NB4 (cell line): ENCODE results near the gene UPF1.
A peak's percentile ranks its signal among the peaks of the same experiment; 100 is the strongest.

Experiments used
- DNase-seq: peaks from one replicate; pipeline ENCODE4 v3.0.0; 2010; ENCODE audit warnings: low read depth
- H3K4me3 ChIP-seq: one replicate; pipeline ENCODE4 v1.5.1; 2011; ENCODE audit warnings: mild to moderate bottlenecking, low read depth, low read length, moderate library complexity
- MYC ChIP-seq: IDR thresholded peaks from 2 replicates; pipeline ENCODE4 v1.6.1; 2011; ENCODE audit warnings: low read depth, low read length
- POLR2A ChIP-seq: IDR thresholded peaks from 2 replicates; pipeline ENCODE4 v1.6.1; 2011; ENCODE audit warnings: mild to moderate bottlenecking; ENCODE audit not compliant: insufficient read length; ENCODE audit errors: extremely low read depth
- TF ChIP-seq, protein P1 (sequence below): IDR thresholded peaks from 2 replicates; pipeline ENCODE4 v1.6.1; 2011; ENCODE audit warnings: low read depth, low read length
- TF ChIP-seq, protein P2 (sequence below): IDR thresholded peaks from one replicate; pipeline ENCODE4 v1.5.1; 2012; ENCODE audit warnings: low read depth, low read length

Gene UPF1

DNA sequence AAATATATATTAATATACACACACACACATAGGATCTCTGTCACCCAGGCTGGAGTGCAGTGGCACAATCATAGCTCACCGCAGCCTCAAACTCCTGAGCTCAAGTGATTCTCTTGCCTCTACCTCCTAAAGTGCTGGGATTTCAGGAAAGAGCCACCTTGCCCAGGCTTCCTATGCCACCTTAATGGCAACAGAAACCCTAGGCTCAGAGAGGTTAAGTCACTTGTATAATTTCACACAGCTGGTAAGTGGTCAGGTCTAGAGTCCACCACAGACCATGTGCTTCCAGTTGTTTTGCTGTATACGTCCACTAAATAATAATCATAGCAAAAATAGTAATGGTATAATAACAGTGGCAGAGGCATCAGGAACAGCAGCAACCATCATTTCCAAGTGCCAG is 1.3 kb upstream of the UPF1 start:
- TF ChIP-seq, protein P1, sequence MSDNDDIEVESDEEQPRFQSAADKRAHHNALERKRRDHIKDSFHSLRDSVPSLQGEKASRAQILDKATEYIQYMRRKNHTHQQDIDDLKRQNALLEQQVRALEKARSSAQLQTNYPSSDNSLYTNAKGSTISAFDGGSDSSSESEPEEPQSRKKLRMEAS, result no peak
- TF ChIP-seq POLR2A (no peak), MYC (no peak)
- TF ChIP-seq, protein P2, sequence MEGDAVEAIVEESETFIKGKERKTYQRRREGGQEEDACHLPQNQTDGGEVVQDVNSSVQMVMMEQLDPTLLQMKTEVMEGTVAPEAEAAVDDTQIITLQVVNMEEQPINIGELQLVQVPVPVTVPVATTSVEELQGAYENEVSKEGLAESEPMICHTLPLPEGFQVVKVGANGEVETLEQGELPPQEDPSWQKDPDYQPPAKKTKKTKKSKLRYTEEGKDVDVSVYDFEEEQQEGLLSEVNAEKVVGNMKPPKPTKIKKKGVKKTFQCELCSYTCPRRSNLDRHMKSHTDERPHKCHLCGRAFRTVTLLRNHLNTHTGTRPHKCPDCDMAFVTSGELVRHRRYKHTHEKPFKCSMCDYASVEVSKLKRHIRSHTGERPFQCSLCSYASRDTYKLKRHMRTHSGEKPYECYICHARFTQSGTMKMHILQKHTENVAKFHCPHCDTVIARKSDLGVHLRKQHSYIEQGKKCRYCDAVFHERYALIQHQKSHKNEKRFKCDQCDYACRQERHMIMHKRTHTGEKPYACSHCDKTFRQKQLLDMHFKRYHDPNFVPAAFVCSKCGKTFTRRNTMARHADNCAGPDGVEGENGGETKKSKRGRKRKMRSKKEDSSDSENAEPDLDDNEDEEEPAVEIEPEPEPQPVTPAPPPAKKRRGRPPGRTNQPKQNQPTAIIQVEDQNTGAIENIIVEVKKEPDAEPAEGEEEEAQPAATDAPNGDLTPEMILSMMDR, result no peak
- H3K4me3 ChIP-seq, result no peak overlapping the region
- DNase-seq, result no peak

DNA sequence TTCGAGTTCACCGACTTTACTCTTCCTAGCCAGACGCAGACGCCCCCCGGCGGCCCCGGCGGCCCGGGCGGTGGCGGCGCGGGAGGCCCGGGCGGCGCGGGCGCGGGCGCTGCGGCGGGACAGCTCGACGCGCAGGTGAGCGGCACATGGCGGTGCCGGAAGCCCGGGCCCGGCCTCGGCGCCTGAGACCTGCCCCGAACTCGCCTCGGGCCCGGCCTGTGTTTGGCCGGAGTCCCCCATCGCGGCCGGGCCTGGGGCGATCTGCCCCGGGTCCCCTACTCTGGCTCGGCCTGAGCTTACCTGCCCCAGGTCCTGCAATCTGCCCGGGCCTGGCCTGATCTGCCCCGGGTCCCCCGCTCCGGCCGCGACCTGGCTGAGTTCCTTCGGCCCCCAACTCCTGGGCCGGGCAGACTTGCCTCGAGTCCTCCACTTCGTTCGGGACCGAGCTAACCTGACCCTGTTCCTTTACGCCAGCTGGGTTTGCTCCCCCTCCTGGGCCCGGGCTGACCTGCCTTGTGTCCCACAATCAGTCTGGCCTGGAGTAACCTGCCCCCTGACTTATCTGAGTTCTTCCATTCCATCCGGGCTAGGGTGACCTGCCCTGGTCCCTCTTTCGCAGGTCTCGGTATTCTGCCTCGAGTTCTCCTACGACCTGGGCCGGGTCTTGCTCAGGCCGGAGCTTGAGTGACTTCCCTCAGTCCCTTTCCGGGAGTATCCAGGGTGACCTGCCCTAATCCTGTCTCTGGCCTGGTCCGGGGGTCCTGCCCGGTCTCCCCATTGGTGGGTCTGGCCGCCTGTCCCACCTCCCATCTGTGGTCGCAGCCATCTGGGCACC is 764 bp downstream of the UPF1 start:
- TF ChIP-seq, protein P2, result peak; percentile 12
- no peak for TF ChIP-seq MYC
- peak overlapping the region; percentile 94 for H3K4me3 ChIP-seq
- DNase-seq, result peak; percentile 47

DNA sequence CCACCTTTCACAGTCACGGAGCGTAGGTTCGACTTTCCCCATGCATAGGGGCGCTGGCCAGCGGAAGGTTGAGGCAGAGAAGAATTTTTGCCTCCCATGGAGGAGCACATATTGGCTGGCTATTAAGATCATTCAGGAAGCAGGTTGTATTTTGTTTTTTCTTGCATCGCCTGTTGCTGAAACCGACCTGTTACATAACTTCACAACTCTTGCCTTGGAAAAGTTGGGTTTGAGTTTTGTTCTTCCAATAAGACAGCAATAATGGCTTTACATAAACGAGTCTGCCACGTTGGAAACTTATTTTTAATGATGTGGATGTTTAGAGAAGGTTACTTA is 1.4 kb downstream of the UPF1 start:
- peak; percentile 28 for DNase-seq
- H3K4me3 ChIP-seq, result peak overlapping the region; percentile 94
- TF ChIP-seq MYC, result 0 out of 2 replicates have a peak, but pooled peaks have one; percentile 9
- no peak for TF ChIP-seq POLR2A
- TF ChIP-seq, protein P2, result no peak
- TF ChIP-seq, protein P1, result no peak

DNA sequence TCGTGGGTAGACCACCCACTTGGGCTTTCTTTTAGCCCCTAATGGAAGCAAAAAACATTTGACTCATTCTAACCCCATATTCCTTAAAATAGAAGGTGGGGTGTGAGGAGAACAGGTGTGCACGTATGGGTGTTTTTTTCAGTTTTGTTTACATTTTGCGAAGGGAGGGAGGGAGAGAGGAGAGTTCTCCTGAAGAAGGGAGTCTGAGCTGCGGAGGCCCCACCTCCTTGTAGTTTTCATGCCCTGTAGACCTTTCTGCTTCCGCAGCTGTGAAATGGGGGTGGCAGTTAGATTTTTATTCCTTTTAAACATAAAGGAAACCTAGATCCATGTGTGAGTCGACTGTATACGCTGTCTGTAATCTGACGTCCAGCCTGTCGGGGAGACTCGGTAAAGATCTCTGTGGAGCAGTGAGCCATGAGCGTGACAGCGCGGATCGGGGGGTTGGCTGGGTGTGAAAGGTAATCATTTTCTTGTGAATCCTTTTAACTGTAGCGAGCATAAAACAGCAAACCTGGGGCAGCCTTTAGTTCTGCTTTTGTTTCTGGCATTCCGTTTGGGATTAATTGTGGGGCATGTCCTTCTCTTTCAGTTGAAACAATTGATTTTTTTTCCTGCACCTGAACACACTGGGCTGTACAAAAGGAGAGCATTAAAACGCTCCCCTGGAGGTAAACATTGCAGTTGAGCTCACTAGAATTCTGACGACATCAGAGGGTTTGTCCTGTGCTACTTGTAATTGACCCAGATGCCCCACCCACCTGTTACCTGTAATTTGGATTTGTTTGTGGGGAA is 2.3 kb downstream of the UPF1 start:
- no peak for DNase-seq
- TF ChIP-seq, protein P2, result no peak
- TF ChIP-seq MYC (no peak), POLR2A (no peak)
- peak overlapping the region; percentile 94 for H3K4me3 ChIP-seq

DNA sequence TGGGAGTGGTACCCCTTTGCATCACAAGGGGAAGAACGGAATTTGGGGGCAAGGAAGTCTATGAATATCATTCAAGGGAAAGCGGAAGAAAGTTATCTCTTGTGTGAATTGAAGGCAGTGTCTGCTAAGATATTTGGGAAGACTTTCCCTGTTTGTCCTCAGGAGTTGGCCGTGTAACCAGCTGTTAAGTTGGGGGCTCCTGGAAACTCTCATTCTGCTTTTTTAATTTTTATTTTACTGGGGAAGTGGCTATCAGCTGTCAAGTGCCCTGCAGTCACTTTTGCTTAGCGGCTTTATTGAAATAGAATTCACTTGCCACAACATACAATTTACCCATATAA is 2.9 kb downstream of the UPF1 start:
- DNase-seq, result no peak
- H3K4me3 ChIP-seq, result peak overlapping the region; percentile 94
- TF ChIP-seq, protein P1, result no peak
- TF ChIP-seq MYC (no peak), POLR2A (no peak)
- TF ChIP-seq, protein P2, result no peak
